ENCODE measurements around the gene B3GALT2.
"Not testable (repeated sequence)": the region's sequence is repeated elsewhere in the genome, so short reads cannot be mapped to it uniquely, and the experiment has no call there.

B3GALT2 gene

GRCh38 chr1:193189442-193190095, 3.2 kb upstream of the B3GALT2 start:
- no peaks in the 10 kb centered on the region for H3K27me3 ChIP-seq (ENCODE audit: insufficient read depth, low read length, poor library complexity, severe bottlenecking)
- peaks cover 38% of the 10 kb centered on the region for H4K20me1 ChIP-seq (ENCODE audit: insufficient read depth, low read length, poor library complexity, severe bottlenecking)
- H3K4me2 ChIP-seq (ENCODE audit: low read depth, low read length, poor library complexity, severe bottlenecking) = no peak overlapping the region
- peaks cover 13% of the 10 kb centered on the region for H3K9me3 ChIP-seq (ENCODE audit: insufficient read depth, low read depth, low read length)
- TF ChIP-seq CTCF (conservative IDR thresholded peaks at IDR 0.05; ENCODE audit: low read length) = no peak
- no peak for TF ChIP-seq EZH2phosphoT487 (IDR thresholded peaks at IDR 0.05; ENCODE audit: borderline replicate concordance)
- no peak overlapping the region for H3K4me3 ChIP-seq (ENCODE audit: low read length, poor library complexity, severe bottlenecking)
- H3F3A ChIP-seq (ENCODE audit: low read depth) = no peaks in the 10 kb centered on the region
- no peak overlapping the region for H2AFZ ChIP-seq (ENCODE audit: low read length)
- peaks cover 11% of the 10 kb centered on the region; the same call in 1 of the 2 replicates for H3K36me3 ChIP-seq (ENCODE audit: insufficient read depth, low read length)
- H3K9me2 ChIP-seq (replicated peaks; ENCODE audit: low read depth, low read length) = no peaks in the 10 kb centered on the region
- H3K79me2 ChIP-seq (ENCODE audit: insufficient read depth, low read length) = peaks cover 89% of the 10 kb centered on the region
- no peak overlapping the region for H3K9ac ChIP-seq (ENCODE audit: low read depth, low read length, poor library complexity, severe bottlenecking)
- peaks cover 6% of the 10 kb centered on the region for H3K4me1 ChIP-seq (ENCODE audit: insufficient read depth, low read length, poor library complexity, severe bottlenecking)

- not testable (repeated sequence) for H3K9ac ChIP-seq (ENCODE audit: low read depth, low read length, poor library complexity, severe bottlenecking); H3K4me3 ChIP-seq (ENCODE audit: low read length, poor library complexity, severe bottlenecking); H2AFZ ChIP-seq (ENCODE audit: low read length); H3K4me2 ChIP-seq (ENCODE audit: low read depth, low read length, poor library complexity, severe bottlenecking); H3K27me3 ChIP-seq (ENCODE audit: insufficient read depth, low read length, poor library complexity, severe bottlenecking); H3K9me2 ChIP-seq (replicated peaks; ENCODE audit: low read depth, low read length); H3K4me1 ChIP-seq (ENCODE audit: insufficient read depth, low read length, poor library complexity, severe bottlenecking); H3F3A ChIP-seq (ENCODE audit: low read depth)
- Histone ChIP-seq H3K9me3 (ENCODE audit: insufficient read depth, low read depth, low read length) (peaks cover 13% of the 10 kb centered on the region), H4K20me1 (ENCODE audit: insufficient read depth, low read length, poor library complexity, severe bottlenecking) (peaks cover 45% of the 10 kb centered on the region), H3K79me2 (ENCODE audit: insufficient read depth, low read length) (peaks cover 88% of the 10 kb centered on the region), H3K36me3 (ENCODE audit: insufficient read depth, low read length) (peaks cover 11% of the 10 kb centered on the region; the same call in 1 of the 2 replicates)
These were observed 2.5 kb upstream of the B3GALT2 start for GRCh38 chr1:193188915-193189314.

DNA sequence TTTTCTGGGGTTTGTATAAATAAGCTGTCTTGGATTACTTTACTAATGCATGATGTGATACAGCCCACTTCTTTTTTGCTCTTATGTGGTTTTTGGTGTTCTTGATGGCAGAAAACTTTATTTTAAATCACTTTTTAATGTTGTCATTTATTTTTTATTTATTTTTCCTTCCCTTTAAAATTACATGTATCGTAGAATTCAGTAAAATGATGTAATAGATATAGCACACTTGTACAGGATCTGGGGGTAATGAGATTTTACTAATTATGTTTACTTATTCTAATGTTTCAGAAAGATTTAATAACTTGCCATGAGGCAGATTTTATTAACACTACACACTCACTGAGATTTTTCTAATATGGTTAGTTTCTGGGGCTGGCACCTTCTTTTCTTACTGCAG, 701 bp upstream of the B3GALT2 start:
- H3K79me2 ChIP-seq (ENCODE audit: insufficient read depth, low read length) = peaks cover 80% of the 10 kb centered on the region

More for the DNA sequence above, 701 bp upstream of the B3GALT2 start:
- no peaks in the 10 kb centered on the region for H3K27me3 ChIP-seq (ENCODE audit: insufficient read depth, low read length, poor library complexity, severe bottlenecking)
- H3K4me2 ChIP-seq (ENCODE audit: low read depth, low read length, poor library complexity, severe bottlenecking) = no peak overlapping the region
- peaks cover 6% of the 10 kb centered on the region for H3K4me1 ChIP-seq (ENCODE audit: insufficient read depth, low read length, poor library complexity, severe bottlenecking)
- H3K36me3 ChIP-seq (ENCODE audit: insufficient read depth, low read length) = peaks cover 2% of the 10 kb centered on the region; the same call in 1 of the 2 replicates
- no peaks in the 10 kb centered on the region for H3K9me2 ChIP-seq (replicated peaks; ENCODE audit: low read depth, low read length)
- no peak overlapping the region for H2AFZ ChIP-seq (ENCODE audit: low read length)
- TF ChIP-seq EZH2phosphoT487 (IDR thresholded peaks at IDR 0.05; ENCODE audit: borderline replicate concordance) (no peak), CTCF (conservative IDR thresholded peaks at IDR 0.05; ENCODE audit: low read length) (no peak)
- H3F3A ChIP-seq (ENCODE audit: low read depth) = no peaks in the 10 kb centered on the region
- H3K9me3 ChIP-seq (ENCODE audit: insufficient read depth, low read depth, low read length) = peaks cover 2% of the 10 kb centered on the region; the same call in 1 of the 2 replicates
- H4K20me1 ChIP-seq (ENCODE audit: insufficient read depth, low read length, poor library complexity, severe bottlenecking) = peaks cover 61% of the 10 kb centered on the region
- H3K4me3 ChIP-seq (ENCODE audit: low read length, poor library complexity, severe bottlenecking) = no peak overlapping the region
- no peak overlapping the region for H3K9ac ChIP-seq (ENCODE audit: low read depth, low read length, poor library complexity, severe bottlenecking)

All from Loucy (cell line).